KOPT-K1 (cell line): Measurements from ENCODE around the gene KCNMB2.

Experiments
- H3K27ac ChIP-seq: fragments of 200-600 bp; sonication (generic); 2 replicates; pipeline ENCODE4 v1.5.1; 2016; ENCODE audit warnings: antibody characterized with exemption, mild to moderate bottlenecking, low read depth, low read length; ENCODE audit not compliant: poor library complexity, severe bottlenecking
- H3K36me3 ChIP-seq: fragments of 200-600 bp; sonication (generic); 2 replicates; pipeline ENCODE4 v1.5.1; 2017; ENCODE audit warnings: antibody characterized with exemption, mild to moderate bottlenecking, low read length, moderate library complexity; ENCODE audit not compliant: insufficient read depth
- H3K9me3 ChIP-seq: fragments of 200-600 bp; sonication (generic); 2 replicates; pipeline ENCODE4 v1.5.1; 2017; ENCODE audit warnings: antibody characterized with exemption, low read length, mild to moderate bottlenecking; ENCODE audit not compliant: insufficient read depth, poor library complexity, severe bottlenecking

The KCNMB2 gene

DNA sequence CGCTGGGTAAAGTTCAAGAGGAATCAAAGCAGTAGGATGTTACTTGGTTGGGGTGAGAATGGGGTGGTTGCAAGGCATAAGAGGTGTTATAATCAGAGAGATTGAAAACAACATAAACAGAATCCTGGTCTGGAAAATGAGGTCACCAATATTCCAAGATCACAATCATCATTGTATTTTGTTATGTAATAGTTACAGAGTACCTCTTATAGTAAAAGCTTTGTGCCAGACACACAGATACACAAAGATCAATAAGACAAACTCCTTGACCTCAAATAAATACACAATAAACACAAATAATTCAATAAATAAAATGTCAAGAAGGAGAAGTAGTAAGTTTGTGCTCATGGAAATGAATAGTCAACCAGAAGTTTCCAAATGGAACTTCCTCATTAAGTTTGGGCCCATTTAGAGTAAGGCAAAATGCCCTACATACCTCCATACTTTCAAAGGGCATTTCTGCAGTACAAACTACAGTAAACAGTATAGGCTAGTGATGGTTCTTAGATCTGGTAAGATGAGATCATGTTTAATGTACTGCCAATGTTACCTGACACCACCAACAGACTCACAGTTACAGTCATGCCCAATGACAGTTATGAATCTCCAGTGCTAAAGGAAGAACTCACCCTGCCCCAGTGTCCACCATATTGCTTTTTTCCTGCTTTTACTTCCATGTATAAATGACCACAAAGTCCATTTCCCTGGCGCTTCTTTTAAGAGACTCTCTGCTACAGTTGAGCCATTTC is 93.4 kb downstream of the KCNMB2 start:
- no peaks in the 10 kb centered on the region for H3K9me3 ChIP-seq
- H3K36me3 ChIP-seq: no peaks in the 10 kb centered on the region
- no peak overlapping the region for H3K27ac ChIP-seq

DNA sequence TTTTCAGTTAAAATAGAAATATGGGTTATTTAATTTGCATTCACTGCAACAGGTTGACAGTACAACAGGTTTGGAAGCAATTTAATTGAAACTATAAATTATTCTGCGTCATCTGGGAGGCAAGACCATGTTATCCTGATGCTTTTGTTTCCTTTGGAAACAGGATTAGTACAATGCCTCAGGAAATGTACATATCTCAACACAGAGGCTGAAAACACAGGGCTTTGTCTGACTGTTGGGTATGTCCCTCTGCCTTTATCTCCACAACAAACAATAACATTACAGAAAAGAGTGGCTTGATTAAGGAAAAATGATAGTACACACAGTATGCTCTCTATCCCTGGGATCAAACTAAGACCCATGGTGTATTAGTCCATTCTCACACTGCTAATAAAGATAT is 95.7 kb downstream of the KCNMB2 start:
- Histone ChIP-seq H3K36me3 (no peaks in the 10 kb centered on the region), H3K9me3 (no peaks in the 10 kb centered on the region), H3K27ac (no peak overlapping the region)

DNA sequence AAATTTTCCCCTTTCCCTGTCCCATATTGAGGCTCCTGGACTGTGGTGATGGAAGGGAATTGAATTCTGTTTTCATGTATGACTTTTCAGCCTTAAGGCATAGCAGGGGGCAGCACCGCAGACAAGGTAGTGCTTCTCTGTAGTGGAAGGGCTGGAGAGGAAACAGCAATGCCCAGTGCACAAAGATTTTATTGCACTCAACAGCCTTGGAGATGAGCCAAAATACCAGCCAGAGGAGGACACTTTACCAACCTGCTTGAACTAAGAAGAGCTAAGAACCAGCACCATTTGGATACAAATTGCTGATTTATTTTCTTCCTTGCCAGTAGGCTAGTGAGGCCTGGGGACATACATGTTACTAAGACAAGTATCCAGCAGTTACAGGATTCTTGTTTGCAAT is 98.7 kb downstream of the KCNMB2 start:
- H3K9me3 ChIP-seq: no peaks in the 10 kb centered on the region
- H3K36me3 ChIP-seq: no peaks in the 10 kb centered on the region
- H3K27ac ChIP-seq: no peak overlapping the region

DNA sequence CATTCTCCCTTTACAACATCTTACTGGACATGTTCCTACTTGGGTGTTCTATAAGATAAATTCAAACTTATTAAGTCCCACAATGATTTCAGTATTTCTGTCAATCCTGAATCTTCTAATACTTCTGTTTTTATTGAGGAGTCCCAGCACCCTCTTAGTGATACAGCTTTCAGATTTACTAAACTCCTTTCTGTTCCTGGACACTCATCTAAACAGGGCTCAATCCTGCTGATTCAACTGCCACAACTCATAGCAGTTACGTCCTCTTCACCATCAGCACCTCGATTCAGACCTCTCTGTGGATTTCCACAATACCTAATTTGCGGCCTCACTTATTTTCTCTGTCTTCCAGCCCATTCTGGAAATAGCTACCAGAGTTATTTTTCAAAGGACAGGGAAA is 101.6 kb downstream of the KCNMB2 start:
- Histone ChIP-seq H3K36me3 (no peaks in the 10 kb centered on the region), H3K27ac (no peak overlapping the region), H3K9me3 (no peaks in the 10 kb centered on the region)

DNA sequence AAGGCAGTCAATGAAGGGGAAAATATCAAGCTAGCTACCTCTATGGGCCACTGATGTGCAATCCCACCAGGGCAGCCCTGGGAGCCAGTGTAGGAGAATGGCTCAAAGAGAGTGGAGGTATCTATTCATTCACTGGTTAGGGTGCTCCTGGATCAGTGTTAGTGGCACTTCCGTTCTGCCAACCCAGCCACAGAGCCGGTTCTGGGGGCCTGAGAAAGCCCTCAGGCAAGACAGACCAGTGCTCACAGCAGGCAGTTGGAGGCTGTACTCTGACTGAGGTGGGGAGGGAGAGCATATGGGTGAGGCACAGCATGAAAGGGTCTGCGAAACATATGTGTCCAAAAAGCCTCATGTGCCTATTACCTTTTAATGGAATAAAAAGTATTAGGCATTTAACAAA is 109.3 kb downstream of the KCNMB2 start:
- H3K27ac ChIP-seq: no peak overlapping the region
- no peaks in the 10 kb centered on the region for H3K36me3 ChIP-seq

DNA sequence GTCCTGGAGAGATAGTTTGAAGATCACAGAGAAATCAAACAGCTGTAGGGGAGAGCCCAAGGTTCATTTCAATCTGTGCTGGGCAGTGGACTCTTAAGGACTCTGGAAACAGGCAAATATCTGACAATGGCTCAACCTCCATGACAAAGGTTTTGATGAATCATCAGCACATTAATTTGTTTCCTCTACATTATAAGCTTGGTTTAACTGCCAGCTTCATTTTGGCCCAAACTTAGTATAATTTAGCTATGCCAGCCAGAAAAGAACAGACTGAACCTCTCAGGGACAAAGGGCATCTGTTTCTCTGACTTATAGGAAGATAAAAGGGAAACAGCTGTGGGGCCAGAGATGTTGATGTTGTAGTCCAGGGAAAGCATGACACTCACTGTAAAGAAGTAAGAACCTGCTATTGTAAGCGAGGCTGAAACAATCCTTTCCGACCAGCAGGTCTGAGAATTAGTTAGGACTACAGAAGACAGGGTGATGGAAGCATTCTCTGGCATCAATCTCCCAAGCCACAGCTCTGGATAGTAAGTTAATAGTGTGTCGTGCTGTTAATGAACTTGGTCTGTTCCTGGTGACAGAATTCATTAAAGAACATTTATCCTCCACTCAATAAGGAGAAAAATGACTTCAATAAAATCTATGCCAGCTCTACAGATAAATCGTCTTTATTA is 110.1 kb downstream of the KCNMB2 start:
- H3K27ac ChIP-seq: no peak overlapping the region
- no peaks in the 10 kb centered on the region for H3K9me3 ChIP-seq
- no peaks in the 10 kb centered on the region for H3K36me3 ChIP-seq

More for the DNA sequence above, 109.3 kb downstream of the KCNMB2 start:
- no peaks in the 10 kb centered on the region for H3K9me3 ChIP-seq

DNA sequence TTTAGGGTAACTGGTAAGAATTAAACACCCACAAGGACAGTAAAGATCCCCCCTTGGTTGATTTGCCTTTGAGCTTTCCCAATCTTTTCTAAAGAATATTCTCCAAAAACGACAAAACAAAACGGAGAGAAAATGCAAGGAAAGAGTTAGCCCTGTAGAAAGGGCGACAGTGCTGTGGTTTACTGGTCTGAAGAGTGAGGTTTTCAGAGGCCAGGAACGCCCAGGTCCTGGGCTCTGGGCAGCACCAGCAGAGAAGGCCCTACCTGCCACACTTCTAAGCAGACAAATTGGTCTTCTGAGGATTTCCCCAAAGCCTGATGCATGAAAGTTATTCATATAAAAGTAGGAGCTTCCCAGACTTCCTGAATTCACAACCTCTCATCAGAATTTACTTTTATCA is 119.3 kb downstream of the KCNMB2 start:
- Histone ChIP-seq H3K9me3 (no peaks in the 10 kb centered on the region), H3K36me3 (no peaks in the 10 kb centered on the region), H3K27ac (no peak overlapping the region)

DNA sequence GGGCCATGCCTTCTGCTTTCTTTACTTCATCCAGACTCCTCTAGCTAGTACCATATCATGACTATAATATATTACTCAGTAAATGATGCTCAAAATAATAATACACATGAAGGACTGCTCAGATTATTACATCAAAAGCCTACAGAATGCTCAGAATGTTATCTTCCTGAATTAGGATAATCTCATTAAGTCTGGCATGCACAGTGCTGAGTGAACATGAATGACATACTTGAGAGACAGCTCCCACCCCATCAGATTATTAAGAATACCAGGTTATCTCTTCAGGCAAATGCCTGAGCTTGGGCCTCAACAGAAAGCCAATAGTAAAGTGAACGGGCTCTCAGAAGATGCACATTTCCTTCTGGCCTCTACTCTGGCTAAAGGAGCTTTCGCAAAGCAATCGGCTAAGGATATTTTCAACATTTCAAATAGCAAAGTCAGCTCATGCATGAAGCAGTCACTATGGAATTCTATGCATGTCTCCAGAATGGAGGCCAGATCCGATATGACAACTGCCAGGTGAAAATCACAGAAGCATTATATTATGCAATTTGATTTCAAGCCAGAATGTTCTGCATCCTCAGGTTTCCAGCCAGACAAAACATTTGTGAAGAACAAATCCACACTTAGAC is 122.6 kb downstream of the KCNMB2 start:
- H3K36me3 ChIP-seq: no peaks in the 10 kb centered on the region
- H3K27ac ChIP-seq: no peak overlapping the region
- no peaks in the 10 kb centered on the region for H3K9me3 ChIP-seq

DNA sequence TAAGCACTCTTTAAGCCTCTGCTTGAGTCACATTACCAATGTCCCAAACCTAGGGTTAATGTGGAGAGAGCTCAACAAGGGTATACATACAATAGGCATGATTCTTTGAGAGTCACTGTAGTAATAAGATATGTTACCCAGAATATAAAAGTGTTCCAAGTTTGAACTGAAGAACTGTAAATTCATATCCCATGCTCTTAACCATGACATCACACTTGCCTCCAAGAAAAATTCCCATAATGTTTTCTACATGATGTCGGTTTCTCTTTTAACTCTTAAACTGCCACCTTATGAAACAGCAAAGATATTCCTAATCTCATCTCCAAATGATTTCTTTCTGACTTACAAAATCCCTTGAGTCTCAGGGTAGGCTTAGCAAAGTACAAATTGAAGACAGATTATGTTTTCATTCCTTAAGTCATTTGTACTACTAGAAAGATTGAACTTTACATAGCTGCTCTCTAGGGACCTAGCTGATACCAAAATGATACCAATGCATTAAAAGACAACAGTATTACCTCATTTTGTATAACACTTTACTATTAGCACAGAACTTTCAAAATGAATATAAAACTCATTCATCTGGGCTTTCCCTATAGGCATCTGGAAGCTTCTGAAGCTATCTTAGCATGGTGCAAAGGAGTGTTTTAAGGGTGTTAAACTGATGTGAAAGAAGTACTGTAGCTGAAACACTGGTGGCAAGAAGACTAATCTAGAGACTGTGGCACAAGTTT is 127.1 kb downstream of the KCNMB2 start:
- Histone ChIP-seq H3K9me3 (no peaks in the 10 kb centered on the region), H3K36me3 (no peaks in the 10 kb centered on the region), H3K27ac (no peak overlapping the region)

DNA sequence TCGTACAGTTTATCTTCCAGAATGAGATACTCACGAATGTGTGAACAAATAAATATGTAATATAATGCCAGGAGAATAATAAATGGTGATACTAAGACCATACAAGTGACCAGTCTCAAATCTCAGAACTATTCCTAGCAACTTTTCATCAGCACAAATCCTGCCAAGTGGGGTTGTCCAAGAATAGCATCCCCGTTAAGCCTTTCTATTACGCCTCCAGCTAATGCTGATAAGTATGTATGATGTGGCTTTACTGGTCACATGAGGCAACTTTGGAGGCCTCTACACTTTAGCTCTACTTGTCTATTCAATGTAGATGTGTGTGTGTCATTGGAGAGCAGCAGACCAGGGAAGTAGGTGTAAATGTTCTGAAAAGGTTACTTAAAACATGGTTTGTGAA is 129.5 kb downstream of the KCNMB2 start:
- H3K27ac ChIP-seq: no peak overlapping the region
- H3K36me3 ChIP-seq: no peaks in the 10 kb centered on the region

DNA sequence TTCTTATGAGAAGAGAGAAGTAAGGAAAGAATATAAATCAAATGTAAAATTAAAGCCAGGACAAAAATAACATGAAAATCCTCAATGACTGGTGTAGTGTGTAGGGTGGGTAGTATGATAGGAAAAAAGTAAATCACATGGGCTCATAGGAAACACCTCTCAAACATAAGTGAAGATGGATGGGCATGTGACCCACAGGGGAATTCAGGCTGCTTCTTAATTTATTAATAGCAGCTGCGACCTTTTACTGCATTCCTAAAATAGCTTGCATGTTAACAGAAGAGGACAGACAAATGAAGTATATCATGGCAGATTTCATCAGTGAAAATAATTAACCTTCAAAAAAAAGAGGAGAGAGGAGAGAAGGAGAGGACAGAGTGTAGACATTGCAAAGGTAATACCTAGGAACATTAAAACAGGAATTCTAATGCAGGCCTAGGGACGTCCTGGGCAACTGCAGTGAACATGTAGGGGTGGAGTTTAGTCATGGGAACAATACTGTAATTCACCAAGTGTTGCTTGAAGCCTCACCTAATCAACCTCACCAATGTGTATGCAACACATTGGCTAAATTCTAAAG is 132.9 kb downstream of the KCNMB2 start:
- Histone ChIP-seq H3K27ac (no peak overlapping the region), H3K9me3 (no peaks in the 10 kb centered on the region), H3K36me3 (no peaks in the 10 kb centered on the region)

More for the DNA sequence above, 129.5 kb downstream of the KCNMB2 start:
- H3K9me3 ChIP-seq: no peaks in the 10 kb centered on the region

DNA sequence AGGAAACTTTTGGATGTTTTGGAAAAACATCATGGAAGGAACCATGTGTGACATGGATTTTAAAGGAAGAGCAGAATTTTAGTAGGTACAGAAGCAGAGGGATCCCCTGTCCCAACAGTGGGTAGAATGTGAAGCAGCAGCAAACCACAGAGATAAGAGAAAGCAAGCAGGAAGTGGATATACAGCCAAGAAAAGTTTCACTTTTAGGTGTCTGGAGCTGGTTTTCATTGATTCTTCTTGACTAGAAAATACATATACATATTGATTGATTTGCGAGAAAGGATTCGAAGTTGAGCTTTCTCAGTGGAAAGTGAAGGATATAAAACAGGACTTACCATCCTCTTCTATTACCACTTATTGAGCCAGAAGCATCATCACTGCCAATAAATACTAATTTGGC is 133.5 kb downstream of the KCNMB2 start:
- Histone ChIP-seq H3K27ac (no peak overlapping the region), H3K9me3 (no peaks in the 10 kb centered on the region), H3K36me3 (no peaks in the 10 kb centered on the region)

DNA sequence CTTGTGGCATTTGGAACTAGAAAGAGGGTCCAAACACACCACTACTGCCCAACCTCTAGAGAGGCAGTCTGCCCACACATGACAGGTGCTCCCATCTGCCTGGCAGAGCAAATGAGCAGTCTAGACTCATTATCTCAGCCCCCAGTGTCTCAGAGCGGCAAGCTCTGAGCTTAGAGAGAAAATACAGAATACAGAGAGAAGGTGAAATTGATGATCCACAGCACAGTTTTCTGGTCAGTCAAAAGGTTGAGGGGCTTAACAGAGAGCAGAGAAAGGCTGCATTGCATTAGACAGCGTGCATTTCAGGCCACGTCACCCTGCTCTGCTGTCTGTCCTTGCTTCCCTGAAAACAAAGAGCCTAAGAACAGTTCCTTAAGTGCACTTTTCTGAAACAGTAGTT is 135.1 kb downstream of the KCNMB2 start:
- Histone ChIP-seq H3K36me3 (no peaks in the 10 kb centered on the region), H3K9me3 (no peaks in the 10 kb centered on the region), H3K27ac (no peak overlapping the region)

DNA sequence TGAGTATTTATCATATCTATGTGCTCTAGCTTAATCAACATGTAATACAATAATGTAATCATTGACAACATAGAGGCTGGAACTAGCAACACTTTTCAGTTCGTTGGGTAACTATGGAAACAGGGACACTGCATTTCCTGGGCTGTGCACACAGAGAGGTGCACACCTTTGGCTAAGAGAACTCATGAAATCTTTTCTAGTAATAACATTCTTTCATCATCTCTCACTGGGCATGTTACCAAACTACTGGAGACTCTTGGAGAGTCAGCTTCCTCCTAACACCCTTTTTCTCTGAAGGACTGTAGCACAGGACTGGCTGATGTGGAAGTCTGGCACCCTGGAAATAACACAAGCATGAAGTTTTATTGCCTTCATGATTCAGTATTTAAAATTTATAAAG is 135.6 kb downstream of the KCNMB2 start:
- H3K27ac ChIP-seq: no peak overlapping the region
- no peaks in the 10 kb centered on the region for H3K36me3 ChIP-seq
- no peaks in the 10 kb centered on the region for H3K9me3 ChIP-seq

DNA sequence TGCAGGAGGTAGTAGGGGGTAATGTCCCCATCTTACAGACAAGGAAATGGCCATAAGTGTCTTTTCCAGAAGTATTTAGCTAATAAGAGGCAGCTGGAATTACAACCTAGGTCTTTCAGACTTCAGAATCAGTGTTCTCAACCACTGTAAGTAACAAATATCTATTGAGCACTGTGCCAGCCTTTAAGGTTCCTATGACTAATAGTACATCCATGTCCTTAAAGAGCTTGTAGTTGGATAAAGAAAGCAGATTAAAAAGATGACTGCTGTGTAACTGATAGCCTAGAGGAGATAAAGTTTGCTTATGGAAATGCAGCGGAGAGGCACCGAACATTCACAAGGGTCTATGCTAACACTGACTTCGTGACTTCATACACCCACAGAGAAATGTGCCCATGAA is 136.0 kb downstream of the KCNMB2 start:
- Histone ChIP-seq H3K27ac (no peak overlapping the region), H3K36me3 (no peaks in the 10 kb centered on the region), H3K9me3 (no peaks in the 10 kb centered on the region)
